Esophagus muscularis mucosa (tissue), 4 donors: ENCODE results near the gene ATP2A1. TPM values are rescaled to one million over a fixed set of nuclear protein-coding genes. Genes with fewer than 3 reads are reported as not detected.

Source experiments
- DNase-seq: peaks from one replicate; pipeline ENCODE4 v3.0.0-alpha.2; 2017; ENCODE audit errors: extremely low spot score
- H3K27ac ChIP-seq, 4 donors: fragments of 200-600 bp; sonication (generic); replicated peaks in 1 of 4; 1 replicate in 3 of 4; 2 replicates in 1 of 4; pipeline ENCODE4 v1.5.1; 2016 to 2019; ENCODE audit warnings: mild to moderate bottlenecking in 1 of 4
- H3K27me3 ChIP-seq, 4 donors: fragments of 200-600 bp; sonication (generic); one replicate each; pipeline versions ENCODE4 v1.5.1 to v1.6.0; 2016 to 2019
- H3K36me3 ChIP-seq, 4 donors: fragments of 200-600 bp; sonication (generic); one replicate each; pipeline ENCODE4 v1.5.1; 2016 to 2019
- H3K4me1 ChIP-seq, 4 donors: fragments of 200-600 bp; sonication (generic); one replicate each; pipeline ENCODE4 v1.5.1; 2016 to 2019
- H3K4me3 ChIP-seq, 4 donors: fragments of 200-600 bp; sonication (generic); 1 replicate in 2 of 4; 2 replicates in 2 of 4; pipeline ENCODE4 v1.5.1; 2016 to 2019; ENCODE audit warnings: mild to moderate bottlenecking in 4 of 4, moderate library complexity in 1 of 4
- H3K9me3 ChIP-seq, 4 donors: fragments of 200-600 bp; sonication (generic); 1 replicate in 3 of 4; 2 replicates in 1 of 4; pipeline ENCODE4 v1.5.1; 2016 to 2019
- EP300 ChIP-seq: sonication (generic); formaldehyde crosslinking; IDR thresholded peaks from one replicate; pipeline ENCODE4 v1.6.1; 2017; ENCODE audit warnings: antibody characterized with exemption
- POLR2A ChIP-seq: fragments of 450-650 bp; IDR thresholded peaks from one replicate; pipeline ENCODE4 v1.6.1; 2017; ENCODE audit warnings: antibody characterized with exemption, moderate library complexity, mild to moderate bottlenecking, low read depth
- POLR2AphosphoS5 ChIP-seq, 2 donors: sonication (generic); formaldehyde crosslinking; IDR thresholded peaks; one replicate each; pipeline ENCODE4 v1.6.1; 2017; ENCODE audit warnings: antibody characterized with exemption in 2 of 2
- WGBS: methylation state at CpG from one replicate; pipeline ENCODE4 v1.1.5; 2018; 5-methylcytosine and 5-hydroxymethylcytosine counted together
- intact Hi-C: fragments of 100-400 bp; cut with DNase I; formaldehyde crosslinking; loops from one replicate; pipeline ENCODE4 v1.15.1; 2023
- total RNA-seq, 4 donors: library from RNA; depleted of rRNA; stranded (reverse); fragments of >200 nt; gene quantifications; one replicate each; pipeline versions ENCODE4 v1.1.0 to v1.2.1, GENCODE V29; 2016
- TF ChIP-seq, protein P1 (sequence below), 3 experiments: fragments of 200-600 bp in 2 of 3; fragments of 450-650 bp in 1 of 3; sonication (generic) in 2 of 3; IDR thresholded peaks; one replicate each; pipeline ENCODE4 v1.5.1; 2017 to 2019; ENCODE audit warnings: antibody characterized with exemption in 3 of 3, mild to moderate bottlenecking in 2 of 3, moderate library complexity in 1 of 3

ATP2A1 gene
- total RNA-seq, 4 donors from 2014 or later, result 0.86 TPM; not detected in 3

- no peak overlapping the region for H3K27ac ChIP-seq
- no peaks in the 10 kb centered on the region for H3K9me3 ChIP-seq
- no peak for DNase-seq
- WGBS, result 84% methylated on average over 7 of the region's 15 CpGs
- intact Hi-C loops, result no loop called here
- TF ChIP-seq, protein P1, sequence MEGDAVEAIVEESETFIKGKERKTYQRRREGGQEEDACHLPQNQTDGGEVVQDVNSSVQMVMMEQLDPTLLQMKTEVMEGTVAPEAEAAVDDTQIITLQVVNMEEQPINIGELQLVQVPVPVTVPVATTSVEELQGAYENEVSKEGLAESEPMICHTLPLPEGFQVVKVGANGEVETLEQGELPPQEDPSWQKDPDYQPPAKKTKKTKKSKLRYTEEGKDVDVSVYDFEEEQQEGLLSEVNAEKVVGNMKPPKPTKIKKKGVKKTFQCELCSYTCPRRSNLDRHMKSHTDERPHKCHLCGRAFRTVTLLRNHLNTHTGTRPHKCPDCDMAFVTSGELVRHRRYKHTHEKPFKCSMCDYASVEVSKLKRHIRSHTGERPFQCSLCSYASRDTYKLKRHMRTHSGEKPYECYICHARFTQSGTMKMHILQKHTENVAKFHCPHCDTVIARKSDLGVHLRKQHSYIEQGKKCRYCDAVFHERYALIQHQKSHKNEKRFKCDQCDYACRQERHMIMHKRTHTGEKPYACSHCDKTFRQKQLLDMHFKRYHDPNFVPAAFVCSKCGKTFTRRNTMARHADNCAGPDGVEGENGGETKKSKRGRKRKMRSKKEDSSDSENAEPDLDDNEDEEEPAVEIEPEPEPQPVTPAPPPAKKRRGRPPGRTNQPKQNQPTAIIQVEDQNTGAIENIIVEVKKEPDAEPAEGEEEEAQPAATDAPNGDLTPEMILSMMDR (IDR thresholded peaks at IDR 0.05), result no peak
- no peak for TF ChIP-seq POLR2AphosphoS5 (IDR thresholded peaks at IDR 0.05)
- TF ChIP-seq POLR2A, result no peak
- no peak for TF ChIP-seq EP300
- H3K27me3 ChIP-seq, result no peaks in the 10 kb centered on the region
- no peaks in the 10 kb centered on the region for H3K4me1 ChIP-seq
- no peak overlapping the region for H3K4me3 ChIP-seq
- no peaks in the 10 kb centered on the region for H3K36me3 ChIP-seq
Observed at GRCh38 chr16:28898266-28898665, 20.0 kb downstream of the ATP2A1 start.

- no peaks in the 10 kb centered on the region for H3K27me3 ChIP-seq
- WGBS, result 86% methylated on average over 4 of the region's 4 CpGs
- H3K4me3 ChIP-seq, result no peak overlapping the region
- peaks cover 0 to under 1% (median 0%) of the 10 kb centered on the region in 4 donors for H3K36me3 ChIP-seq
- H3K9me3 ChIP-seq, result no peaks in the 10 kb centered on the region
- intact Hi-C loops, result no loop called here
- DNase-seq, result no peak
- TF ChIP-seq POLR2A, result no peak
- no peak for TF ChIP-seq EP300
- no peak for TF ChIP-seq POLR2AphosphoS5 (IDR thresholded peaks at IDR 0.05)
- TF ChIP-seq, protein P1 (IDR thresholded peaks at IDR 0.05), result no peak
- no peaks in the 10 kb centered on the region for H3K4me1 ChIP-seq
- no peak overlapping the region for H3K27ac ChIP-seq
Observed at GRCh38 chr16:28898942-28899341, 20.7 kb downstream of the ATP2A1 start.

GRCh38 chr16:28899882-28900590, 21.7 kb downstream of the ATP2A1 start:
- Histone ChIP-seq H3K4me1 (no peaks in the 10 kb centered on the region), H3K27ac (no peak overlapping the region), H3K4me3 (no peak overlapping the region), H3K27me3 (no peaks in the 10 kb centered on the region), H3K9me3 (no peaks in the 10 kb centered on the region), H3K36me3 (peaks cover 2 to 11% (median 9%) of the 10 kb centered on the region in 4 donors)
- TF ChIP-seq POLR2A (no peak), EP300 (no peak), POLR2AphosphoS5 (IDR thresholded peaks at IDR 0.05) (no peak)
- TF ChIP-seq, protein P1 (IDR thresholded peaks at IDR 0.05), result no peak
- DNase-seq, result no peak
- 92% methylated on average over 9 of the region's 11 CpGs for WGBS
- intact Hi-C loops, result no loop called here

DNA sequence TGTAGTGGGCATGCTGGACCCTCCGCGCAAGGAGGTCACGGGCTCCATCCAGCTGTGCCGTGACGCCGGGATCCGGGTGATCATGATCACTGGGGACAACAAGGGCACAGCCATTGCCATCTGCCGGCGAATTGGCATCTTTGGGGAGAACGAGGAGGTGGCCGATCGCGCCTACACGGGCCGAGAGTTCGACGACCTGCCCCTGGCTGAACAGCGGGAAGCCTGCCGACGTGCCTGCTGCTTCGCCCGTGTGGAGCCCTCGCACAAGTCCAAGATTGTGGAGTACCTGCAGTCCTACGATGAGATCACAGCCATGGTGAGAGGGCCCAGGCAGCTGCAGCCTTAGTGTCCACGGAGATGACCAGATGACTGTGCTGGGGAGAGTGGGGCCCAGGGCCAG, 22.3 kb downstream of the ATP2A1 start:
- Histone ChIP-seq H3K36me3 (peaks cover 8 to 17% (median 14%) of the 10 kb centered on the region in 4 donors), H3K4me3 (no peak overlapping the region), H3K27ac (no peak overlapping the region), H3K9me3 (no peaks in the 10 kb centered on the region), H3K27me3 (no peaks in the 10 kb centered on the region), H3K4me1 (no peaks in the 10 kb centered on the region)
- DNase-seq, result no peak
- TF ChIP-seq EP300, result no peak
- no peak for TF ChIP-seq POLR2A
- no peak for TF ChIP-seq POLR2AphosphoS5 (IDR thresholded peaks at IDR 0.05)
- TF ChIP-seq, protein P1 (IDR thresholded peaks at IDR 0.05), result no peak
- intact Hi-C loops, result no loop called here
- WGBS, result 92% methylated on average over 24 of the region's 25 CpGs
